HepG2 (cell line): ENCODE results near the gene LMAN2L. TPM values are rescaled to one million over a fixed set of nuclear protein-coding genes. Genes with fewer than 3 reads are reported as not detected.

Source experiments
- ATAC-seq: fragments of 200-7000 bp; cut with Tn5 transposase; 3 replicates; pipeline ENCODE4 v1.9.1; 2020; ENCODE audit warnings: mild to moderate bottlenecking, moderate library complexity
- BruUV-seq: library from RNA; stranded (reverse); fragments of 400-500 nt; replicated peaks from 2 replicates; lab custom pipeline; 2021; lab: Mats Ljungman, UMichigan
- CTCF ChIA-PET: fragments of 300-600 bp; formaldehyde crosslinking; extraction: SDS; loops from one replicate; lab custom pipeline; 2021; ENCODE audit warnings: low total read pairs, inconsistent platforms, low intra/inter-chr PET ratio; lab: Yijun Ruan, JAX
- POLR2A ChIA-PET: fragments of 350-600 bp; sonication (Branson Sonifier 250); formaldehyde crosslinking; loops from one replicate; lab custom pipeline; 2020; ENCODE audit warnings: antibody characterized with exemption, inconsistent platforms; lab: Yijun Ruan, JAX
- DNase-seq: peaks from one replicate; pipeline ENCODE4 v3.0.0-alpha.2; 2015; ENCODE audit warnings: low spot score
- FAIRE-seq: peaks from 3 replicates; lab custom pipeline; 2011; peaks lifted over from hg19 to GRCh38; lab: Jason Lieb, UNC
- H2AFZ ChIP-seq: one replicate; pipeline ENCODE4 v1.6.1; 2011; ENCODE audit warnings: low read length, inconsistent platforms
- H3K27ac ChIP-seq: fragments of 300-600 bp; 3 replicates; pipeline ENCODE4 v1.8.0; 2011; ENCODE audit warnings: mixed run types, mild to moderate bottlenecking, mixed read lengths, low read length, inconsistent platforms; ENCODE audit not compliant: insufficient read depth; ENCODE audit errors: extremely low read length
- H3K27me3 ChIP-seq, 2 experiments: fragments of 200-600 bp in 1 of 2; 2 replicates in 1 of 2; 3 replicates in 1 of 2; pipeline versions ENCODE4 v1.6.0 to v1.8.0; 2011; ENCODE audit warnings: low read length in 2 of 2, mild to moderate bottlenecking in 2 of 2, moderate library complexity in 2 of 2, inconsistent platforms in 1 of 2; ENCODE audit not compliant: insufficient read depth in 2 of 2, control insufficient read depth in 1 of 2
- H3K36me3 ChIP-seq, 2 experiments: fragments of 200-600 bp in 1 of 2; replicated peaks in 1 of 2; 2 replicates in 1 of 2; 3 replicates in 1 of 2; pipeline versions ENCODE4 v1.5.1 to v1.8.0; 2011; ENCODE audit warnings: low read length in 2 of 2, inconsistent platforms in 1 of 2; ENCODE audit not compliant: insufficient read depth in 2 of 2, control insufficient read depth in 1 of 2
- H3K4me1 ChIP-seq: 2 replicates; pipeline ENCODE4 v1.5.1; 2012; ENCODE audit warnings: low read length, inconsistent platforms; ENCODE audit not compliant: insufficient read depth
- H3K4me2 ChIP-seq: 2 replicates; pipeline ENCODE4 v1.6.0; 2011; ENCODE audit warnings: low read depth, low read length, inconsistent platforms
- H3K4me3 ChIP-seq, 3 experiments: fragments of 200-600 bp in 1 of 3; sonication (generic), shearing (Covaris generic) in 1 of 3; replicated peaks in 1 of 3; 2 replicates each; pipeline ENCODE4 v1.5.1; 2011 to 2016; ENCODE audit warnings: low read length in 3 of 3, inconsistent platforms in 2 of 3, low read depth in 2 of 3, mild to moderate bottlenecking in 2 of 3, control low read depth in 1 of 3, mixed read lengths in 1 of 3; ENCODE audit not compliant: insufficient read depth in 1 of 3
- H3K79me2 ChIP-seq: one replicate; pipeline ENCODE4 v1.6.1; 2011; ENCODE audit warnings: low read length, inconsistent platforms; ENCODE audit not compliant: insufficient read depth
- H3K9ac ChIP-seq: 2 replicates; pipeline ENCODE4 v1.6.0; 2011; ENCODE audit warnings: mild to moderate bottlenecking, low read depth, low read length, inconsistent platforms; ENCODE audit not compliant: insufficient read depth
- H3K9me3 ChIP-seq: 2 replicates; pipeline ENCODE4 v1.5.1; 2012; ENCODE audit warnings: mild to moderate bottlenecking, low read length
- H4K20me1 ChIP-seq: 2 replicates; pipeline ENCODE4 v1.6.0; 2011; ENCODE audit warnings: inconsistent platforms, mild to moderate bottlenecking, low read length, moderate library complexity; ENCODE audit not compliant: insufficient read depth
- GABPA ChIP-seq, 2 experiments: IDR thresholded peaks; 2 replicates each; pipeline ENCODE4 v1.6.1; 2011 to 2016; ENCODE audit warnings: low read depth in 2 of 2, low read length in 1 of 2, missing biosample characterization in 1 of 2, missing genetic modification characterization in 1 of 2
- HNF1B ChIP-seq: sonication (generic); formaldehyde crosslinking; IDR thresholded peaks from 2 replicates; pipeline ENCODE4 v1.5.1; 2020; ENCODE audit warnings: mild to moderate bottlenecking, moderate library complexity, missing genetic modification reagents
- HNRNPK ChIP-seq: fragments of 200-400 bp; formaldehyde crosslinking; IDR thresholded peaks from 2 replicates; pipeline ENCODE4 v1.6.1; 2018; ENCODE audit warnings: low read length, low read depth, moderate library complexity, mild to moderate bottlenecking; ENCODE audit not compliant: poor library complexity, severe bottlenecking
- IRF2 ChIP-seq: IDR thresholded peaks from 2 replicates; pipeline ENCODE4 v1.6.1; 2018; ENCODE audit warnings: missing genetic modification reagents, missing compliant biosample characterization
- MIXL1 ChIP-seq: IDR thresholded peaks from 2 replicates; pipeline ENCODE4 v1.6.1; 2016
- ZBTB21 ChIP-seq: sonication (generic); formaldehyde crosslinking; IDR thresholded peaks from 2 replicates; pipeline ENCODE4 v1.4.0; 2020; ENCODE audit warnings: missing genetic modification reagents
- ZFP90 ChIP-seq: sonication (generic); formaldehyde crosslinking; IDR thresholded peaks from 2 replicates; pipeline ENCODE4 v1.8.0; 2022; ENCODE audit warnings: missing genetic modification reagents, mild to moderate bottlenecking, inconsistent platforms, borderline replicate concordance
- WGBS: methylation state at CpG from one replicate; pipeline ENCODE4 v1.1.6; 2017; ENCODE audit warnings: low lambda C conversion rate; 5-methylcytosine and 5-hydroxymethylcytosine counted together
- in situ Hi-C: cut with HindIII; loops from 2 replicates; pipeline ENCODE4 v1.10.0; 2017; ENCODE audit warnings: low pct_unique_long_range_greater_than_20kb; ENCODE audit not compliant: extremely low pct_ligation_motif_present
- intact Hi-C: fragments of 100-400 bp; cut with micrococcal nuclease; formaldehyde crosslinking; loops from one replicate; pipeline ENCODE4 v1.10.0; 2022; ENCODE audit not compliant: unreplicated experiment
- polyA plus RNA-seq, 8 experiments: library from polyadenylated mRNA; depleted of rRNA in 3 of 8; stranded (reverse) in 7 of 8; unstranded in 1 of 8; fragments of >200 nt; fragmentation: Illumina TruSeq in 4 of 8; extraction: Trizol in 4 of 8; gene quantifications; 2 replicates each; pipeline versions ENCODE4 v1.2.1 to v1.2.3, GENCODE V29; 2011 to 2016; ENCODE audit warnings: low read depth in 4 of 8, missing spikeins in 1 of 8, mixed read lengths in 1 of 8; ENCODE audit not compliant: insufficient read depth in 1 of 8
- total RNA-seq, 5 experiments: library from RNA; depleted of rRNA; stranded (reverse); fragments of >200 nt; fragmentation: Illumina TruSeq; extraction: Trizol; gene quantifications; 2 replicates each; pipeline ENCODE4 v1.2.3, GENCODE V29; 2016; ENCODE audit warnings: low read depth in 1 of 5

LMAN2L gene
- total and polyA plus RNA-seq, 2 of the 13 experiments (the other 11 are each of a cell fraction or from before 2014, with no cell fraction given): 39.1 to 57.9 TPM

GRCh38 chr2:96679848-96680247 lies 60.0 kb downstream of the LMAN2L start:
- CTCF ChIA-PET: no interaction called here
- intact Hi-C loops: no loop called here
- Histone ChIP-seq H3K79me2 (no peaks in the 10 kb centered on the region), H3K4me2 (no peak overlapping the region; the same call in 1 of the 2 replicates), H3K9me3 (no peaks in the 10 kb centered on the region), H3K36me3 (no peaks in the 10 kb centered on the region), H3K27ac (no peak overlapping the region), H3K9ac (no peak overlapping the region), H3K4me3 (no peak overlapping the region), H2AFZ (no peak overlapping the region), H4K20me1 (no peaks in the 10 kb centered on the region), H3K4me1 (peaks cover 39% of the 10 kb centered on the region)
- WGBS: 37% methylated on average over 9 of the region's 9 CpGs
- no peak for DNase-seq
- POLR2A ChIA-PET: no interaction called here
- ATAC-seq: no peak
- BruUV-seq: no TSS peak
- TF ChIP-seq GABPA (IDR thresholded peaks at IDR 0.05; ENCODE audit: low read depth, low read length) (no peak), GABPA (CRISPR knock-in tag; IDR thresholded peaks at IDR 0.05; ENCODE audit: low read depth) (no peak), IRF2 (no peak), HNF1B (no peak), ZBTB21 (CRISPR knock-in tag) (no peak), MIXL1 (no peak), ZFP90 (CRISPR knock-in tag) (no peak), HNRNPK (no peak)
- TF ChIP-seq, all 625 proteins: peak for 0
- FAIRE-seq: no peak
- in situ Hi-C loops: no loop called here
- peaks cover 0 to 13% of the 10 kb centered on the region in 2 experiments; a peak in 2 of 5 replicates for H3K27me3 ChIP-seq
